ENCODE measurements around the gene TSPEAR. TPM values are rescaled to one million over a fixed set of nuclear protein-coding genes. Genes with fewer than 3 reads are reported as not detected.
"Not testable (repeated sequence)": the region's sequence is repeated elsewhere in the genome, so short reads cannot be mapped to it uniquely, and the experiment has no call there.

The TSPEAR gene
- total RNA-seq, 1 donor from 2014 or later, result 4.1 TPM

DNA sequence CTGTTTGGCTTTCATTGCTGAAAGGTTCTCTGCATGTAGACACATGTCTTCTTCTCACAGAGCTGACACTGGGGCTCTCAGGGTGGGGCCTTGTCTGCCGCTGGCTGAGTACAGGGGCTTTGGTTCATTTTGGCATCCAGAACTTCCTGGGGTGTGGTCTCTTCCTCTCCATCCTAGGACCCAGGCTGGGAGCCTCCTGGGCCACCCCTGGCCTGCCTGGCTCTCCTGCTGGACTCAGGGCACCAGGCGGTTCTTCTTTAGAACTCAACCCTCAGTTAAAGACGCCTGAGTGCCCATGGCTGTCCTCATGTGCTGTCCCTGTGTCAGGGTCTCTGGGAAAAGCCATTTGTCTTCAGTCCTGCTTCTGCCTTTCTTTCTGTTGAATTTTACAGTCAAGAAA is 125.5 kb downstream of the TSPEAR start:
- no peak for DNase-seq

- no peak for DNase-seq
Observed at GRCh38 chr21:44583800-44584147, 127.6 kb downstream of the TSPEAR start.

- DNase-seq, result no peak
Observed at GRCh38 chr21:44583089-44583799, 128.1 kb downstream of the TSPEAR start.

GRCh38 chr21:44582055-44582454 is 129.3 kb downstream of the TSPEAR start:
- DNase-seq, result no peak

DNA sequence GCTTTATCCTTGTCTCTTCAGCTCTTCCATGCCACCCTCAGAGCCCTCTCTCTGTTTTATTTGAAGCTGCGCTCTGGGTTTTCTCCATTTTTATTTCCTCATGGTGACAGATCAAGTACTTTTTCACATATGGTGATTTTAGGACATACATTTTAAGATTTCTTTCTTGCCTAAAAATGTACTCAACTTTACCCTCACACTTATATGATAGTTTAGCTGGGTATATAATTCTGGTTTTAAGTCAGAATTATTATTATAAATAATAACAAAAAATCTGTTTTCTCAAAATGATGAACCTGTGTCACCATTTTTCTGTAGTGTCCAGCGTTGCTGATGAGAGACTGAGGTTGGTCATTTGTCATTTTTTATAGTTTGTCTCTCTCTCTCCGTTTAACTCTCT is 130.2 kb downstream of the TSPEAR start:
- no peak for DNase-seq

DNA sequence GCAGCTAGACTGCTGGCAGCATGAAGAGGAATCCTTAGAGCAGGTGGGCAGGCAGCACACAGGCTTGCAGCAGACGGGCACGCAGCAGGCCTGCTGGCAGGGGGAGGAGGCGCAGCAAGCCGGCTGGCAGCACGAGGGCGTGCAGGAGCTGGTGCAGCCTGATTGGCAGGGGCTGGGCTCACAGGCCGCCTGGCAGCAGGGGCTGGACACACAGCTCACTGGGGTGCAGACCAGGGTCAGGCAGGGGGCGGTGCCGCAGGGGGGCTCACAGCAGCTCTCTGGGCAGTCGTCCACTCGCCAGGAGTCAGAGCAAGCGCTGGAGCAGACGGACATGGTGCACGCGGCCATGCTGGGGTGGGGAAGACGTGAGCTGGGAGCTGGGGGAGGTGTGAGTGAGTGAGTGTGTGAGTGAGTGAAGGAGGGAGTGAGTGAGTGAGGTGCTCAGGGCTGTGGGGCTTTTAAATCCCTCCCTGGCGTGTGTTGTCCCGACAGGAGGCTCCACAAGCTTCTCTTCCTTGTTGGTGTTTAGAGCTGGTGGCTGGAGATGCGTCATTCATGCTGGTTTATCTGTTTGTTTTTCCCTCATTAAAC is 131.0 kb downstream of the TSPEAR start, which contains the start of gene KRTAP10-5:
Gene KRTAP10-5, minus strand, starts transcription at position 374 of the 591 bp plus-strand sequence. Its CDS starts 26 bp downstream, at position 348.
- DNase-seq, result not testable (repeated sequence)

DNA sequence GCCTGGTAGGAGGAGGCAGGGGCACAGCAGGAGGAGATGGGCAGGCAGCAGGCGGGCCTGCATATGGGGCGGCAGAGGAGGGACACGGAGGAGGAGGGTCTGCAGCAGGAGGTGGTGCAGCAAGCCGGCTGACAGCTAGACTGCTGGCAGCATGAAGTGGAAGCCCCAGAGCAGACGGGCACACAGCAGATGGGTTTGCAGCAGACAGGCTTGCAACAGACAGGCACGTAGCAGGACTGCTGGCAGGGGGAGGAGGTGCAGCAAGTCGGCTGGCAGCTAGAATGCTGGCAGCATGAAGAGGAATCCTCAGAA is 131.6 kb downstream of the TSPEAR start:
- no peak for DNase-seq

DNA sequence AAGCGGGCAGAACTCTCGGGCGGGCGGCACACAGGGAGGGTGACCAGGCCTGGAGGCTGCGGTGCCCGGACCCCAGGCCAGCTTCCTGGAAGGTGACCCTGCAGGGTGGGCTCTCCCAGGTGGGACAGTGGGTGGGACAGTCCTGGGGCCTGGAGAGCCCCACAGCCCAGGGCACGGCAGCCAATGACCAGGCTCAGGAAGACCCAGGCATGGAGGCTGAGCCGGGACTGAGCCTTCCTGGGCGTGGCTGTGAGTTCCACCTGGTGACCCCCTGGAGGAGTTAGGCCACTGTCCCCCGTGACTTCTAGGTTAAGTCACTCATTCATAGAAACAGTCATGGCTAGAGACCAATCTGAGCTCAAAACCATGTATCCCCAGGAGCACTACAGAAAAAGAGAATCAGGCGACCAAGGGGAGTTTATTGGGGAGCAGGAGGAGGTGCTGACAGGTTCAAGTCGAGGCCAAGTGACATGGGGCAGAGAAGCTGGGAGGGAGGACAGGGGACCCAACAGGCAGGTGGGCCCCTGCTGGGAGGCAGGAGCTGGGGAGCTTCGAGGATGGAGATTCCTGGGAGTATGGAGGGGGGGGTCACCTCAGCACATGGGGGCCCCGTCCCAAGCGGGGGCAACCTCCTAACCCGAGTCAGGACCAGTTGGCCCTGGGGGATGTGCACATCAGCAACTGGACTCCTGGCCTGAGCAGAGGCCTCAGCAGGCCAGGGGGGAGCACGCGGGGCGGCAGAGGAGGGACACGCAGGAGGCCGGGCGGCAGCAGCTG is 132.1 kb downstream of the TSPEAR start:
- no peak for DNase-seq

DNA sequence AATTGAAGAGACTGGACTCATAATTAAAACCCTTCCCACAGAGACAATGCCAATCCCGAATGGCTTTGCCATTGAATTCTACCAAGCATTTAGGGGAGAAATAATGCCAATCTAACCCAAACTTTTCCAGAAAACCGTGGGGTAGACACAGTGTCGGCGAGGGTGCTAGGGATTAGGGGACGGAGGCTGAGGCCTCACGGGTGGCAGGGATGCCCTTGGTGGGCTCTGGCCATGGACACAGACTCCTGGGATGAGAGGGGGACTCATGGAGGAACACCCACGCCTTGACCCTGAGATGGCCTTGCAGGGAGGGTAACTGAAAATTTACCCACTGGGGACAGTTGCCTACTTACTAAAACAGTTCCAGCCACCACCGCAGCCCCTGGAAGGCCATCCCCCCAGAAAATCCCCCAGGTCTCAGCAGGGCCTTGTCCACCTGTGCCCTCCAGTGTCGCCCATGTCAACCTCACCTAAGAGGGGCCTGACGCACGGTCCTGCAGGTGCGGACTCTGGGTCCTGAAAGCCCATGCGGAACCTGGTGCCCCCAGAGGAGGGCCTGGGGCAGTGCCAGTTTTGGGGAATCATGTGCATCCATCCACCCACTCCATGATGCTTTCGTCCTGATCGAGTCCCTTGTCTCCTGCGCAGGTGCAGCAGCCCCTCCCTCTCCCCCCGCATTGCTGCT is 132.9 kb downstream of the TSPEAR start:
- no peak for DNase-seq

DNA sequence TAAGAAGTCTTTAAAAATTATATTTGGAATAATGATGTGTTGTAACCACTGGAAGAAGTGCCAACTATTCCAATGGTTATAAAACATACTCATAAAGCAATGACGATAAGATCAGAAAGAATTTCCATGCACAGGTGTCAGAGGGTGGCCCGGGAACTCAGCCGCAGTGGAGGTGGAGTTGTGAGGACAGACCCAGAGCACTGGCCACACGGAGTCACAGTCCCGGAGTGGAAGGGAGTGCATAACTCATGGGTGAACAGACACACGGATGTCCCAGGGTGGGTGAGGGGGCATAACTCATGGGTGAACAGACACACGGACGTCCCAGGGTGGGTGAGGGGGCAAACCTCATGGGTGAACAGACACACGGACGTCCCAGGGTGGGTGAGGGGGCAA is 135.3 kb downstream of the TSPEAR start:
- no peak for DNase-seq

GRCh38 chr21:44575307-44576024 is 135.9 kb downstream of the TSPEAR start:
- DNase-seq, result no peak

- DNase-seq, result no peak
Observed at GRCh38 chr21:44574457-44575306, 136.7 kb downstream of the TSPEAR start.

GRCh38 chr21:44573630-44574456 is 137.5 kb downstream of the TSPEAR start, which contains the start of gene KRTAP10-4:
Gene KRTAP10-4 (plus strand): TSS chr21:44573729. CDS start chr21:44573759, 30 bp downstream.
- not testable (repeated sequence) for DNase-seq

DNA sequence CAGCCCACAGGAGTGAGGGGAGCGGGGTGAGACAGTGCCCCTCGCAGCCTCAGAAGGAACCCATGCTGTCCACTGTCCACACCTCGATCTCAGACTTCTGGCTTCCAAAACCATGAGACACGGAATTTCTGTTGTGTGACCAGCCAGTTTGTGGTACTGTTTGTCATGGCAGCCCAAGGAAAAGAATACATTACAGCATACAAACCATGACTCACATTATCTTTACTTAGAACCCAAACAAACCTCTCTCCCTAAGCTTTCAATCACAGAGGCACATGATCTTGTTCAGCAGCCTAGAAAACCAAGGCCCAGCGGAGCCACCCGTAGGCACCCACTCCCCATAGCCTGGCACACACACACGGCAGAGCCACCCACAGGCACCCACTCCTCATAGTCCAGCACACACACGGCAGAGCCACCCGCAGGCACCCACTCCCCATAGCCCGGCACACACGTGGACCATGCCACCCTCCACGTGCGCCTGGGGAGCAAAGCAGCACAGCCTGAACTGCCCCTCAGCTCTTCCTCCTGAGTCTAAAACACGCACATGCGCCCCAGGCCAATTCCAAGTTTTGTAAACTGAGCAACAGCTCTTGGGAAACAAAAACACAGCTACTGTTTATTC is 138.3 kb downstream of the TSPEAR start:
- DNase-seq, result no peak

GRCh38 chr21:44571844-44572782 is 139.3 kb downstream of the TSPEAR start:
- no peak for DNase-seq

- no peak for DNase-seq
Observed at GRCh38 chr21:44571296-44571695, 140.1 kb downstream of the TSPEAR start.

DNA sequence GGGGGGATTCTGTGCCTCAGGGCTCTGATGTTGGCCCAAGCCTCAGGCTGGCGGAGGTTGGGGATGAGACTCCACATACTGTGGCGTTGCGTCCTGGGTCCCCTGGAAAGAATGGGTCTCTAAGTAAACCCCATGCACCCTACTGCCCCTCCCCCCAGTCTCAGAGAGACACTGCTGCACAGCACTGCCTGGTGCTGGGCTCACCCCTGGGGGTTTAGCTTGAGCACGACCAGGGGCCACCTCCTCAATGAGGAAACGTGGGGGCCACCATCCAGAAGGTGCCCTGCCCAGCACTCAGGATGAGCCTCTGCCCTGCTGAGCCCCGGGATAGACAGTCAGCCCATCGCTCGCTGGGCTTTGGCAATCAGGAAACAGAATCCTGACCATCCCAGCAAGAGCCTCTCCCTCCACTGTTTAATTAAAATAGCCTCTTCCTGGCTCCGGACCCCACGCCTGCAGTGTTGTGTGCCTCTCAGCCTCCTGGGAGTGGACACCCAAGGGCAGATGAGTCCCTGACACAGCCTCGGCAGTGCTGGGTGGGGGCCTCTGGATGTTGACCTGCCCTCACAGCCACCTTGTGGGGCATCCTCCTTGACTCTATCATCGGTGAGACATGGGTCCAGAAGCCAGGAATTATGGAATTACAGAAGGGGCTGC is 141.4 kb downstream of the TSPEAR start:
- no peak for DNase-seq
